Thyroid gland (tissue), 4 donors: ENCODE results near the gene GJA9. TPM values are rescaled to one million over a fixed set of nuclear protein-coding genes. Genes with fewer than 3 reads are reported as not detected.

Experiments used
- DNase-seq, 2 donors: peaks; one replicate each; pipeline ENCODE4 v3.0.0-alpha.2; 2019
- H3K27ac ChIP-seq, 3 donors: fragments of 200-600 bp; sonication (generic); 1 replicate in 2 of 3; 2 replicates in 1 of 3; pipeline ENCODE4 v1.5.1; 2016 to 2019; ENCODE audit warnings: mild to moderate bottlenecking in 1 of 3, moderate library complexity in 1 of 3
- H3K27me3 ChIP-seq: fragments of 200-600 bp; sonication (generic); one replicate; pipeline ENCODE4 v1.5.1; 2019
- H3K36me3 ChIP-seq, 2 donors: fragments of 200-600 bp; sonication (generic); one replicate each; pipeline ENCODE4 v1.5.1; 2016 to 2019
- H3K4me1 ChIP-seq, 2 donors: fragments of 200-600 bp; sonication (generic); one replicate each; pipeline ENCODE4 v1.5.1; 2017 to 2019
- H3K4me3 ChIP-seq, 3 donors: fragments of 200-600 bp; sonication (generic); replicated peaks in 1 of 3; 1 replicate in 2 of 3; 2 replicates in 1 of 3; pipeline ENCODE4 v1.5.1; 2016; ENCODE audit warnings: mild to moderate bottlenecking in 1 of 3
- H3K9me3 ChIP-seq: fragments of 200-600 bp; sonication (generic); one replicate; pipeline ENCODE4 v1.5.1; 2017
- CTCF ChIP-seq, 6 experiments: fragments of 200-600 bp in 3 of 6; fragments of 450-650 bp in 3 of 6; sonication (generic) in 3 of 6; IDR thresholded peaks; one replicate each; pipeline ENCODE4 v1.5.1; 2016 to 2019; ENCODE audit warnings: antibody characterized with exemption in 6 of 6, mild to moderate bottlenecking in 2 of 6, inconsistent platforms in 1 of 6, moderate library complexity in 1 of 6
- POLR2A ChIP-seq, 2 donors: fragments of 450-650 bp; IDR thresholded peaks; one replicate each; pipeline ENCODE4 v1.6.1; 2017; ENCODE audit warnings: antibody characterized with exemption in 2 of 2, mild to moderate bottlenecking in 2 of 2, moderate library complexity in 1 of 2
- WGBS, 2 donors: methylation state at CpG; one replicate each; pipeline ENCODE4 v1.1.5; 2017; 5-methylcytosine and 5-hydroxymethylcytosine counted together
- intact Hi-C: fragments of 100-400 bp; cut with DNase I; formaldehyde crosslinking; loops from one replicate; pipeline ENCODE4 v1.15.1; 2023
- total RNA-seq, 4 donors: library from RNA; depleted of rRNA; stranded (reverse); fragments of >200 nt; gene quantifications; one replicate each; pipeline ENCODE4 v1.2.3, GENCODE V29; 2016

Gene GJA9
- total RNA-seq, 4 donors from 2014 or later, result not detected

- no peak for TF ChIP-seq CTCF (IDR thresholded peaks at IDR 0.05)
- no peak for TF ChIP-seq POLR2A (IDR thresholded peaks at IDR 0.05)
Observed at GRCh38 chr1:38834221-38834782, 47.1 kb downstream of the GJA9 start.

GRCh38 chr1:38833146-38833545 is 48.2 kb downstream of the GJA9 start:
- Histone ChIP-seq H3K27me3 (no peaks in the 10 kb centered on the region), H3K9me3 (no peaks in the 10 kb centered on the region), H3K27ac (no peak overlapping the region), H3K4me1 (no peaks in the 10 kb centered on the region), H3K36me3 (peaks cover 4 to 8% of the 10 kb centered on the region in 2 donors), H3K4me3 (no peak overlapping the region)
- WGBS, 2 donors, result 52 to 62% methylated on average over 3 of the region's 3 CpGs
- TF ChIP-seq CTCF (IDR thresholded peaks at IDR 0.05) (no peak), POLR2A (IDR thresholded peaks at IDR 0.05) (no peak)
- intact Hi-C loops, result loop anchor here (10.0 kb wide), 1 partner anchor 808 kb away; no protein-coding TSS in a partner anchor
- no peak for DNase-seq

More at GRCh38 chr1:38834221-38834782, 47.1 kb downstream of the GJA9 start:
- no peak overlapping the region for H3K27ac ChIP-seq
- intact Hi-C loops, result loop anchor here (10.0 kb wide), 1 partner anchor 810 kb away; no protein-coding TSS in a partner anchor
- no peaks in the 10 kb centered on the region for H3K9me3 ChIP-seq
- WGBS, 2 donors, result 86% methylated on average over 3 of the region's 3 CpGs
- H3K4me3 ChIP-seq, result no peak overlapping the region
- H3K4me1 ChIP-seq, result no peaks in the 10 kb centered on the region
- DNase-seq, result no peak
- H3K27me3 ChIP-seq, result no peaks in the 10 kb centered on the region
- peaks cover 14 to 19% of the 10 kb centered on the region in 2 donors for H3K36me3 ChIP-seq

GRCh38 chr1:38832370-38832734 is 49.0 kb downstream of the GJA9 start:
- no peaks in the 10 kb centered on the region for H3K9me3 ChIP-seq
- no peak for TF ChIP-seq POLR2A (IDR thresholded peaks at IDR 0.05)
- TF ChIP-seq CTCF (IDR thresholded peaks at IDR 0.05), result no peak
- H3K27me3 ChIP-seq, result no peaks in the 10 kb centered on the region
- no peak overlapping the region for H3K27ac ChIP-seq
- intact Hi-C loops, result loop anchor here (10.0 kb wide), 1 partner anchor 808 kb away; no protein-coding TSS in a partner anchor
- no peak for DNase-seq
- H3K36me3 ChIP-seq, result peaks cover 3% of the 10 kb centered on the region in 2 donors
- WGBS, 2 donors, result 85% methylated on average over 3 of the region's 3 CpGs
- no peak overlapping the region for H3K4me3 ChIP-seq
- H3K4me1 ChIP-seq, result no peaks in the 10 kb centered on the region

GRCh38 chr1:38831731-38832369 is 49.5 kb downstream of the GJA9 start:
- TF ChIP-seq POLR2A (IDR thresholded peaks at IDR 0.05), result no peak
- TF ChIP-seq CTCF (IDR thresholded peaks at IDR 0.05), result no peak
- Histone ChIP-seq H3K9me3 (no peaks in the 10 kb centered on the region), H3K4me3 (no peak overlapping the region), H3K4me1 (no peaks in the 10 kb centered on the region), H3K27ac (no peak overlapping the region), H3K27me3 (no peaks in the 10 kb centered on the region), H3K36me3 (no peaks in the 10 kb centered on the region)
- DNase-seq, result no peak
- 79 to 87% methylated on average over 6 of the region's 6 CpGs for WGBS, 2 donors
- intact Hi-C loops, result loop anchor here (10.0 kb wide), 1 partner anchor 807 kb away; no protein-coding TSS in a partner anchor

GRCh38 chr1:38829368-38829767 is 52.0 kb downstream of the GJA9 start:
- Histone ChIP-seq H3K4me1 (no peaks in the 10 kb centered on the region), H3K9me3 (no peaks in the 10 kb centered on the region), H3K36me3 (no peaks in the 10 kb centered on the region), H3K4me3 (no peak overlapping the region), H3K27ac (no peak overlapping the region), H3K27me3 (no peaks in the 10 kb centered on the region)
- WGBS, 2 donors, result 20 to 24% methylated on average over 1 of the region's 1 CpG
- no peak for TF ChIP-seq POLR2A (IDR thresholded peaks at IDR 0.05)
- no peak for TF ChIP-seq CTCF (IDR thresholded peaks at IDR 0.05)
- DNase-seq, result no peak
- intact Hi-C loops, result no loop called here
